Stimulated activated CD8-positive, alpha-beta memory T cell treated with anti-CD3 and anti-CD28 coated beads, Interleukin-4, amount 100 ng/mL, for 4 hours (primary cell): ENCODE measurements around the gene DLX5.

ENCODE experiments used
- DNase-seq, 2 donors: peaks; one replicate each; pipeline ENCODE4 v3.0.0-alpha.2; 2020; ENCODE audit warnings: low read depth in 2 of 2, low spot score in 1 of 2

Gene DLX5

GRCh38 chr7:96992192-96993005 lies 32.2 kb downstream of the DLX5 start:
- no peak for DNase-seq

- DNase-seq = no peak
Observed at GRCh38 chr7:96991546-96992191, 33.0 kb downstream of the DLX5 start.

- no peak for DNase-seq
Observed at GRCh38 chr7:96989859-96990317, 34.7 kb downstream of the DLX5 start.

GRCh38 chr7:96989241-96989858 lies 35.3 kb downstream of the DLX5 start:
- no peak for DNase-seq

GRCh38 chr7:96987719-96988118 lies 36.9 kb downstream of the DLX5 start:
- no peak for DNase-seq

GRCh38 chr7:96986901-96987300 lies 37.7 kb downstream of the DLX5 start:
- no peak for DNase-seq

GRCh38 chr7:96985992-96986391 lies 38.6 kb downstream of the DLX5 start:
- no peak for DNase-seq

GRCh38 chr7:96982586-96982985 lies 42.0 kb downstream of the DLX5 start:
- DNase-seq = no peak

- no peak for DNase-seq
Observed at GRCh38 chr7:96979551-96980276, 44.9 kb downstream of the DLX5 start.

GRCh38 chr7:96977445-96977844 lies 47.2 kb downstream of the DLX5 start:
- no peak for DNase-seq

GRCh38 chr7:96976106-96976505 lies 48.5 kb downstream of the DLX5 start:
- no peak for DNase-seq

GRCh38 chr7:96973986-96974385 lies 50.6 kb downstream of the DLX5 start:
- no peak for DNase-seq

GRCh38 chr7:96970739-96971138 lies 53.9 kb downstream of the DLX5 start:
- DNase-seq = no peak
